WTC11 (cell line): ENCODE data around the gene RBP5.

Experiments
- CREB1 ChIP-seq: sonication (generic); formaldehyde crosslinking; IDR thresholded peaks from 2 replicates; pipeline ENCODE4 v1.8.0; 2023; ENCODE audit warnings: mild to moderate bottlenecking, missing genetic modification reagents
- CTCF ChIP-seq: fragments of 200-600 bp; IDR thresholded peaks from 2 replicates; pipeline ENCODE4 v1.8.0; 2022; ENCODE audit warnings: antibody characterized with exemption
- HMGA2 ChIP-seq: fragments of 250-450 bp; sonication (Bioruptor Pico); IDR thresholded peaks from 2 replicates; pipeline ENCODE4 v1.4.0; 2021; ENCODE audit warnings: mild to moderate bottlenecking, moderate library complexity
- ZNF317 ChIP-seq: sonication (generic); formaldehyde crosslinking; IDR thresholded peaks from 2 replicates; pipeline ENCODE4 v1.8.1; 2023; ENCODE audit warnings: low read depth, mild to moderate bottlenecking, moderate library complexity, missing genetic modification reagents, borderline replicate concordance

- no peak for TF ChIP-seq CREB1 (CRISPR knock-in tag)
- no peak for TF ChIP-seq CTCF
- TF ChIP-seq ZNF317 (CRISPR knock-in tag), result no peak
- TF ChIP-seq HMGA2 (CRISPR knock-in tag), result no peak
These were observed 33.1 kb upstream of the RBP5 start for GRCh38 chr12:7161811-7162210.
